Measurements from ENCODE around the gene ZNF438.

ZNF438 gene

GRCh38 chr10:30819341-30820181 is 212.1 kb downstream of the ZNF438 start:
- no peaks in the 10 kb centered on the region for H3K27me3 ChIP-seq
- H3K9me3 ChIP-seq: no peaks in the 10 kb centered on the region
- no peaks in the 10 kb centered on the region for H3K36me3 ChIP-seq
- no peak for DNase-seq
- TF ChIP-seq CTCF (IDR thresholded peaks at IDR 0.05; ENCODE audit: low read depth, low read length): no peak
- no peaks in the 10 kb centered on the region; the same call in 1 of the 2 replicates for H3K4me1 ChIP-seq
- no peak overlapping the region for H3K4me3 ChIP-seq (ENCODE audit: low read depth, low read length)

- no peak for DNase-seq
- Histone ChIP-seq H3K27me3 (no peaks in the 10 kb centered on the region), H3K4me1 (no peaks in the 10 kb centered on the region; the same call in 1 of the 2 replicates), H3K9me3 (no peaks in the 10 kb centered on the region), H3K36me3 (no peaks in the 10 kb centered on the region), H3K4me3 (ENCODE audit: low read depth, low read length) (no peak overlapping the region)
- no peak for TF ChIP-seq CTCF (IDR thresholded peaks at IDR 0.05; ENCODE audit: low read depth, low read length)
These were observed 212.8 kb downstream of the ZNF438 start for GRCh38 chr10:30818854-30819253.

- no peak overlapping the region for H3K4me3 ChIP-seq (ENCODE audit: low read depth, low read length)
- no peak for TF ChIP-seq CTCF (IDR thresholded peaks at IDR 0.05; ENCODE audit: low read depth, low read length)
- no peaks in the 10 kb centered on the region; the same call in 1 of the 2 replicates for H3K4me1 ChIP-seq
- peak; percentile 30 for DNase-seq
- H3K36me3 ChIP-seq: no peaks in the 10 kb centered on the region
- H3K27me3 ChIP-seq: no peaks in the 10 kb centered on the region
- no peaks in the 10 kb centered on the region for H3K9me3 ChIP-seq
These were observed 213.5 kb downstream of the ZNF438 start for GRCh38 chr10:30818010-30818660.

- TF ChIP-seq CTCF (IDR thresholded peaks at IDR 0.05; ENCODE audit: low read depth, low read length): no peak
- H3K4me1 ChIP-seq: no peaks in the 10 kb centered on the region; the same call in 1 of the 2 replicates
- no peak for DNase-seq
These were observed 214.1 kb downstream of the ZNF438 start for GRCh38 chr10:30817541-30817940.

GRCh38 chr10:30816820-30817171 is 214.9 kb downstream of the ZNF438 start:
- TF ChIP-seq CTCF (IDR thresholded peaks at IDR 0.05; ENCODE audit: low read depth, low read length): no peak
- Histone ChIP-seq H3K27me3 (no peaks in the 10 kb centered on the region), H3K4me3 (ENCODE audit: low read depth, low read length) (no peak overlapping the region), H3K9me3 (no peaks in the 10 kb centered on the region), H3K4me1 (no peaks in the 10 kb centered on the region; the same call in 1 of the 2 replicates), H3K36me3 (no peaks in the 10 kb centered on the region)
- no peak for DNase-seq

More at GRCh38 chr10:30817541-30817940, 214.1 kb downstream of the ZNF438 start:
- Histone ChIP-seq H3K27me3 (no peaks in the 10 kb centered on the region), H3K4me3 (ENCODE audit: low read depth, low read length) (no peak overlapping the region), H3K9me3 (no peaks in the 10 kb centered on the region), H3K36me3 (no peaks in the 10 kb centered on the region)

Measured in BE2C (cell line).